Skeletal muscle tissue (tissue), 4 donors: ENCODE data around the gene RAD54L. TPM values are rescaled to one million over a fixed set of nuclear protein-coding genes. Genes with fewer than 3 reads are reported as not detected.
"Not testable (repeated sequence)": the region's sequence is repeated elsewhere in the genome, so short reads cannot be mapped to it uniquely, and the experiment has no call there.

Source experiments
- H3K27ac ChIP-seq: one replicate; pipeline ENCODE4 v1.7.0; 2013; ENCODE audit warnings: mild to moderate bottlenecking, low read depth, low read length, inconsistent platforms
- H3K27me3 ChIP-seq, 3 donors: one replicate each; pipeline ENCODE4 v1.7.0; 2013; ENCODE audit warnings: low read length in 3 of 3; ENCODE audit not compliant: control insufficient read depth in 3 of 3, insufficient read depth in 3 of 3
- H3K36me3 ChIP-seq, 3 donors: one replicate each; pipeline ENCODE4 v1.7.0; 2013; ENCODE audit warnings: low read length in 3 of 3; ENCODE audit not compliant: control insufficient read depth in 3 of 3, insufficient read depth in 3 of 3
- H3K4me1 ChIP-seq, 3 donors: one replicate each; pipeline ENCODE4 v1.7.0; 2013; ENCODE audit warnings: low read length in 3 of 3, mild to moderate bottlenecking in 3 of 3; ENCODE audit not compliant: control insufficient read depth in 3 of 3, insufficient read depth in 3 of 3
- H3K4me3 ChIP-seq, 3 donors: one replicate each; pipeline ENCODE4 v1.7.0; 2013; ENCODE audit warnings: low read length in 3 of 3
- H3K9ac ChIP-seq, 3 donors: one replicate each; pipeline ENCODE4 v1.7.0; 2013; ENCODE audit warnings: low read length in 3 of 3, mild to moderate bottlenecking in 3 of 3, moderate library complexity in 2 of 3, low read depth in 1 of 3
- H3K9me3 ChIP-seq, 3 donors: one replicate each; pipeline ENCODE4 v1.7.0; 2013; ENCODE audit warnings: low read length in 3 of 3; ENCODE audit not compliant: control insufficient read depth in 3 of 3
- total RNA-seq: library from RNA; depleted of rRNA; stranded (reverse); fragments of >200 nt; gene quantifications from one replicate; pipeline ENCODE4 v1.2.3, GENCODE V29; 2014
- donor health status: Osteomylitis.

The RAD54L gene
- total RNA-seq, 1 donor from 2014 or later: 3.1 TPM

DNA sequence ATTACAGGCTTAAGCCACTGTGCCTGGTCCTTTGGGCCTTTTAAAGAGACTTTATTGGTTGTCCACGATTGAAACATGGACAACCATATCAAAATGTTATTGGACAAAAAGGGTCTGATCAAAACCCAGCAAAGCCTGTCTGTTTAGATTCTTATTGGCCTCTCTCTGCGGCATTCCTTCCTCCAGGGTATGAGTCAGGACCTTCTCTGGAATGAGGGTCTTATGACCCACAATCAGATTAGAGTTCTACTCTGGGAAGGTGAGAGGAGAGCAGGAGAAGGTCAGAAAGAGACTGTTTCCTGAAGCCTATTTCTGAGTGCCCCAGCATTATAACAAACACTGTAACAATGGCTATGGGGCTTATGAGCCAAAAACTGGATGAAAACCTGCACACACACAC, 36.5 kb upstream of the RAD54L start:
- Histone ChIP-seq H3K36me3 (no peaks in the 10 kb centered on the region), H3K4me3 (no peak overlapping the region), H3K4me1 (peaks cover 0 to 4% (median 2%) of the 10 kb centered on the region in 3 donors), H3K9ac (no peak overlapping the region), H3K9me3 (no peaks in the 10 kb centered on the region), H3K27ac (no peak overlapping the region), H3K27me3 (no peaks in the 10 kb centered on the region)

DNA sequence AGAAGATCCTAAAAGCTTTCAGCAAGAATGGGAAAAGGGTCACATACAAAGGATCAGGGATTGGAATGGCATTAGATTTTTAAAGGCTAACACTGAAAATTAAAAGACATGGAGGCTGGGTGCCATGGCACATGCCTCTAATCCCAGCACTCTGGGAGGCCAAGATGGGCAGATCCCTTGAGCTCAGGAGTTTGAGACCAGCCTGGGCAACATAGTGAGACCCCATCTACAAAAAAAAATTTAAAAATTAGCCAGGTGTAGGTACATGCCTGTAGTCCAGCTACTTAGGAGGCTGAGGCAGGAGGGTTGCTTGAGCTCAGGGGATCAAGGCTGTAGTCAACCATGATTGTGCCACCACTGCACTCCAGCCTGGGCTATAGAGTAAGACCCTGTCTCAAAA, 32.1 kb upstream of the RAD54L start:
- H3K27me3 ChIP-seq: no peaks in the 10 kb centered on the region
- no peaks in the 10 kb centered on the region for H3K9me3 ChIP-seq
- H3K4me3 ChIP-seq: no peak overlapping the region
- no peak overlapping the region for H3K27ac ChIP-seq
- H3K4me1 ChIP-seq: no peaks in the 10 kb centered on the region
- H3K9ac ChIP-seq: no peak overlapping the region
- no peaks in the 10 kb centered on the region for H3K36me3 ChIP-seq

GRCh38 chr1:46218443-46218842, 29.1 kb upstream of the RAD54L start:
- H3K27ac ChIP-seq: no peak overlapping the region
- no peaks in the 10 kb centered on the region for H3K4me1 ChIP-seq
- H3K9ac ChIP-seq: no peak overlapping the region
- no peaks in the 10 kb centered on the region for H3K36me3 ChIP-seq
- H3K4me3 ChIP-seq: no peak overlapping the region
- H3K27me3 ChIP-seq: no peaks in the 10 kb centered on the region
- no peaks in the 10 kb centered on the region for H3K9me3 ChIP-seq

- H3K4me1 ChIP-seq: peaks cover 0 to 3% (median 0%) of the 10 kb centered on the region in 3 donors
- no peaks in the 10 kb centered on the region for H3K9me3 ChIP-seq
- H3K4me3 ChIP-seq: no peak overlapping the region
- no peak overlapping the region for H3K9ac ChIP-seq
- no peaks in the 10 kb centered on the region for H3K27me3 ChIP-seq
- H3K36me3 ChIP-seq: no peaks in the 10 kb centered on the region
- H3K27ac ChIP-seq: no peak overlapping the region
These were observed 27.7 kb upstream of the RAD54L start for GRCh38 chr1:46219551-46220520.

DNA sequence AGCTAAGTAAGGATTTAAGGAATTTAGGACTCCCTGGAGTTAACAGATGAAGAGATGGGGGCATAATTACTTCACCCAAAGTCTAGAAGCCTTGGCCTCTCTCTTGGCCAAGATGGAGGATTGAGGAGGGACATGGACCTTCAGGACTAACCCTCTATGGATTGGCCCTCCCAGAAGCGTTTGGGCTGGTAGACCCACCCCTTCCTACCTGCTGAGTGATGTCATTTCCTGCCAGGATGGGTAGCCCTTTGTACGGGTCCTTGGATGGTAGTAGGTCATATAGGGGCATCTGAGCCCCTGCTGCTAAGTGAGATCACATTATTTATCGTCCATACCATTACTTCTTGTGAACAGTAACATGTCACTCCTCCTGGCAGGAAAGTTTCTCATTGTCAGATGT, 26.8 kb upstream of the RAD54L start:
- H3K27ac ChIP-seq: no peak overlapping the region
- H3K27me3 ChIP-seq: no peaks in the 10 kb centered on the region
- H3K9me3 ChIP-seq: no peaks in the 10 kb centered on the region
- no peaks in the 10 kb centered on the region for H3K36me3 ChIP-seq
- H3K4me1 ChIP-seq: peaks cover 0 to 3% (median 0%) of the 10 kb centered on the region in 3 donors
- no peak overlapping the region for H3K4me3 ChIP-seq
- no peak overlapping the region for H3K9ac ChIP-seq

- Histone ChIP-seq H3K9ac (no peak overlapping the region), H3K4me3 (no peak overlapping the region), H3K9me3 (no peaks in the 10 kb centered on the region), H3K36me3 (no peaks in the 10 kb centered on the region), H3K27me3 (no peaks in the 10 kb centered on the region), H3K27ac (no peak overlapping the region), H3K4me1 (peaks cover 0 to 3% (median 0%) of the 10 kb centered on the region in 3 donors)
These were observed 25.8 kb upstream of the RAD54L start for GRCh38 chr1:46221749-46222148.

- H3K9me3 ChIP-seq, H3K9ac ChIP-seq, H3K27ac ChIP-seq, H3K4me1 ChIP-seq, H3K36me3 ChIP-seq, H3K27me3 ChIP-seq, H3K4me3 ChIP-seq: not testable (repeated sequence)
These were observed 24.5 kb upstream of the RAD54L start for GRCh38 chr1:46223055-46223454.

DNA sequence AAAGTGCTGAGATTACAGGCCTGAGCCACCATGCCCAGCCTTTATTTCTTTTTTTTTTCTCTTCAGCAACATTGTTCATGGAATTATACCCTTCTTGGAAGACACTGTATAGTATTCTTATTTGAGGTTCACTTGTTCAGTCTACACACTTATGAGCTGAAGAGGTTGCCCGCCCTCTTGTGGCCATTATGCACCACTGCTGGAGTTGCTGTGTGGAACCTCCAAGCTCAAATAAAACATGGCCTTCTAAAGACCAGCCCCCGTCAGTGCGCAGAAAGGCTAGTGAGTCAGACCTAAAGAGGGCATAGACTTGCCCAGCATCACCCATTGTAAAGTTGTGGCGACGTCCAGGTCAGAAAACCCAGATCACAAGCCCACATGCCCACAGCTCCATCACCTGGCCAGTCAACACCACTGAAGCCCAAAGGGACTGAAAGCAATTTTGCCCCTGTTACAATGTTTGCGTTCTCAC, 24.1 kb upstream of the RAD54L start:
- no peak overlapping the region for H3K27ac ChIP-seq
- H3K9ac ChIP-seq: peak overlapping the region in 2 of 3 donors; percentile 30 to 33
- H3K27me3 ChIP-seq: no peaks in the 10 kb centered on the region
- H3K9me3 ChIP-seq: no peaks in the 10 kb centered on the region
- peaks cover 0 to 3% (median 0%) of the 10 kb centered on the region in 3 donors for H3K4me1 ChIP-seq
- H3K36me3 ChIP-seq: no peaks in the 10 kb centered on the region
- H3K4me3 ChIP-seq: no peak overlapping the region

GRCh38 chr1:46224966-46225365, 22.6 kb upstream of the RAD54L start:
- Histone ChIP-seq H3K4me1 (peaks cover 0 to 3% (median 0%) of the 10 kb centered on the region in 3 donors), H3K27ac (no peak overlapping the region), H3K4me3 (no peak overlapping the region), H3K27me3 (no peaks in the 10 kb centered on the region), H3K9ac (no peak overlapping the region), H3K9me3 (no peaks in the 10 kb centered on the region), H3K36me3 (no peaks in the 10 kb centered on the region)

DNA sequence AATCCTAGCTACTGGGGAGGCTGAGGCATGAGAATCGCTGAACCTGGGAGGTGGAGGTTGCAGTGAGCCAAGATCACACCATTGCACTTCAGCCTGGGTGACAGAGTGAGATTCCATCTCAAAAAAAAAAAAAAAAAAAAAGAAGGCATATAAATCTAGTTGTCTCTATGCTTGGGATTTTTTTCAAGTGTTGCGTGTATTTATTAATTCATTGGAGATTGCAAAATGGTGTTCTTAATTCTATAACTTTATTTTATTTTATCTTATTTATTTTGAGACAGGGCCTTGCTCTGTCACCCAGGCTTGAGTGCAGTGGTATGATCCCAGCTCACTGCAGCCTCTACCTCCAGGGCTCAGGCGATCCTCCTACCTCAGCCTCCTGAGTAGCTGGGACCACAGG, 16.3 kb upstream of the RAD54L start:
- H3K27ac ChIP-seq, H3K27me3 ChIP-seq, H3K36me3 ChIP-seq, H3K4me1 ChIP-seq, H3K9ac ChIP-seq, H3K4me3 ChIP-seq, H3K9me3 ChIP-seq: not testable (repeated sequence)
